Panc1 (cell line): ENCODE measurements around the gene PPP1R1A. TPM values are rescaled to one million over a fixed set of nuclear protein-coding genes. Genes with fewer than 3 reads are reported as not detected.
A peak's percentile ranks its signal among the peaks of the same experiment; 100 is the strongest.

Experiments used
- ATAC-seq: fragments of 200-7000 bp; cut with Tn5 transposase; 2 replicates; pipeline ENCODE4 v1.9.1; 2020; ENCODE audit warnings: mild to moderate bottlenecking, moderate library complexity
- BruUV-seq: library from RNA; stranded (reverse); fragments of 400-500 nt; replicated peaks from 2 replicates; lab custom pipeline; 2021; lab: Mats Ljungman, UMichigan
- CTCF ChIA-PET: fragments of 300-600 bp; sonication (Branson Sonifier 250); formaldehyde crosslinking; loops from one replicate; lab custom pipeline; 2022; ENCODE audit warnings: antibody characterized with exemption; lab: Charles Lee
- POLR2A ChIA-PET: fragments of 300-600 bp; sonication (Branson Sonifier 250); formaldehyde crosslinking; loops from one replicate; lab custom pipeline; 2022; ENCODE audit warnings: antibody characterized with exemption; lab: Charles Lee
- DNase-seq: peaks from one replicate; pipeline ENCODE4 v3.0.0-alpha.2; 2010; ENCODE audit warnings: low read depth, low spot score
- H3K27ac ChIP-seq: 2 replicates; pipeline ENCODE4 v1.5.1; 2011; ENCODE audit warnings: mild to moderate bottlenecking, low read length, inconsistent platforms
- H3K27me3 ChIP-seq: fragments of 200-500 bp; sonication (Bioruptor generic); 2 replicates; pipeline ENCODE4 v1.6.0; 2014; ENCODE audit warnings: low read length, inconsistent platforms; ENCODE audit not compliant: control insufficient read depth, insufficient read depth
- H3K36me3 ChIP-seq: fragments of 200-500 bp; sonication (Bioruptor generic); 2 replicates; pipeline ENCODE4 v1.5.1; 2014; ENCODE audit warnings: inconsistent platforms, mild to moderate bottlenecking, low read length, moderate library complexity; ENCODE audit not compliant: control insufficient read depth, insufficient read depth
- H3K4me1 ChIP-seq: 2 replicates; pipeline ENCODE4 v1.5.1; 2011; ENCODE audit warnings: inconsistent platforms, mild to moderate bottlenecking, low read length, moderate library complexity; ENCODE audit not compliant: control insufficient read depth, insufficient read depth
- H3K4me3 ChIP-seq, 2 experiments: 2 replicates each; pipeline ENCODE4 v1.5.1; 2011 to 2012; ENCODE audit warnings: low read depth in 2 of 2, low read length in 2 of 2, mild to moderate bottlenecking in 2 of 2, inconsistent platforms in 1 of 2, moderate library complexity in 1 of 2
- H3K9me3 ChIP-seq: fragments of 200-500 bp; sonication (Bioruptor generic); 2 replicates; pipeline ENCODE4 v1.5.1; 2014; ENCODE audit warnings: low read depth, mild to moderate bottlenecking, inconsistent platforms, low read length, moderate library complexity; ENCODE audit not compliant: control insufficient read depth, insufficient read depth
- CTCF ChIP-seq: fragments of 450-650 bp; IDR thresholded peaks from 2 replicates; pipeline ENCODE4 v1.5.1; 2017; ENCODE audit warnings: mild to moderate bottlenecking
- POLR2AphosphoS5 ChIP-seq: IDR thresholded peaks from 2 replicates; pipeline ENCODE4 v1.6.1; 2012; ENCODE audit warnings: mild to moderate bottlenecking, low read depth, low read length, moderate library complexity
- REST ChIP-seq, 2 experiments: IDR thresholded peaks; 2 replicates each; pipeline ENCODE4 v1.6.1; 2011 to 2012; ENCODE audit warnings: low read depth in 2 of 2, control low read depth in 1 of 2, low read length in 1 of 2, mild to moderate bottlenecking in 1 of 2, moderate library complexity in 1 of 2; ENCODE audit not compliant: insufficient read depth in 1 of 2
- SIN3A ChIP-seq: IDR thresholded peaks from 2 replicates; pipeline ENCODE4 v1.6.1; 2012; ENCODE audit warnings: low read depth, mild to moderate bottlenecking, low read length, moderate library complexity, borderline replicate concordance; ENCODE audit not compliant: insufficient read depth
- TCF7L2 ChIP-seq: IDR thresholded peaks from 2 replicates; pipeline ENCODE4 v1.6.1; 2011; ENCODE audit warnings: mild to moderate bottlenecking, low read depth, low read length, inconsistent platforms
- in situ Hi-C: cut with HindIII; loops from 2 replicates; pipeline ENCODE4 v1.10.0; 2016; ENCODE audit warnings: low sequenced_read_pairs, low pct_unique_long_range_greater_than_20kb
- intact Hi-C: fragments of 100-400 bp; cut with micrococcal nuclease; formaldehyde crosslinking; loops from one replicate; pipeline ENCODE4 v1.10.0; 2022; ENCODE audit not compliant: unreplicated experiment
- total RNA-seq: library from RNA; stranded (reverse); gene quantifications from one replicate; pipeline ENCODE4 v1.2.1, GENCODE V29; 2021; ENCODE audit not compliant: unreplicated experiment

Gene PPP1R1A
- total RNA-seq, 1 experiment from 2014 or later, result 0.23 TPM

DNA sequence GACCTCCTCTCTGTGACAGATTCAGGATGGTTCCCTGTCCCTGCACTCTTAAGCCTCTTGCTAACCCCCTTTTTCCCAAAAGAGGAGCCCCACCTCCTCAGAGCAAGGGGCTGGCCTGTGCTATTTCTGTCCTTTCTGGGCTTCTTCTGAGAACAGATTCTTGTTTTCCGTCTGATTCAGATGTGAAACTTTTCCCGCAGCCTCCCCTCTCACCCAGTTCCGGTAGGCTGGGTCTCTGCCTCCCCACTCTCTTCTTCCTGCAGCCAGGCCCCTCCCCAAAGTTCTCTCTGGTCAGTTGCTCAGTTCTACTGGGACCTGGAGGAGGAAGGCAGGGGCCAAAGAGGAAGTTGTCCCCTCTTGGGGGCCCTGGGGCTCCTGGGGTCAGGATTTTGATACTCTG lies 27.3 kb downstream of the PPP1R1A start:
- intact Hi-C loops, result no loop called here
- Histone ChIP-seq H3K27me3 (peaks cover 26% of the 10 kb centered on the region), H3K27ac (no peak overlapping the region), H3K9me3 (no peaks in the 10 kb centered on the region), H3K4me3 (no peak overlapping the region), H3K36me3 (no peaks in the 10 kb centered on the region), H3K4me1 (no peaks in the 10 kb centered on the region)
- in situ Hi-C loops, result no loop called here
- ChIA-PET POLR2A (no interaction called here), CTCF (no interaction called here)
- no peak for DNase-seq
- ATAC-seq, result no peak
- no TSS peak for BruUV-seq
- TF ChIP-seq TCF7L2, result no peak
- TF ChIP-seq SIN3A, result no peak
- TF ChIP-seq POLR2AphosphoS5, result no peak
- no peak for TF ChIP-seq REST (IDR thresholded peaks at IDR 0.05; ENCODE audit: insufficient read depth in 1 of 2, low read depth in 2 of 2, low read length in 1 of 2)
- no peak for TF ChIP-seq CTCF

GRCh38 chr12:54560374-54560858 lies 28.0 kb downstream of the PPP1R1A start:
- no peak for TF ChIP-seq SIN3A
- no peak for TF ChIP-seq TCF7L2
- TF ChIP-seq POLR2AphosphoS5, result no peak
- no peak for TF ChIP-seq CTCF
- TF ChIP-seq REST (IDR thresholded peaks at IDR 0.05; ENCODE audit: insufficient read depth in 1 of 2, low read depth in 2 of 2, low read length in 1 of 2), result no peak
- Histone ChIP-seq H3K9me3 (no peaks in the 10 kb centered on the region), H3K4me1 (no peaks in the 10 kb centered on the region), H3K27me3 (peaks cover 33% of the 10 kb centered on the region), H3K4me3 (no peak overlapping the region), H3K27ac (no peak overlapping the region), H3K36me3 (no peaks in the 10 kb centered on the region)
- ATAC-seq (peak; percentile 68; the same call in 1 of the 2 replicates), DNase-seq (no peak)
- ChIA-PET CTCF (no interaction called here), POLR2A (no interaction called here)
- in situ Hi-C loops (no loop called here), intact Hi-C loops (no loop called here)
- no TSS peak for BruUV-seq
